Measurements from ENCODE around the gene RNPS1.

DNA sequence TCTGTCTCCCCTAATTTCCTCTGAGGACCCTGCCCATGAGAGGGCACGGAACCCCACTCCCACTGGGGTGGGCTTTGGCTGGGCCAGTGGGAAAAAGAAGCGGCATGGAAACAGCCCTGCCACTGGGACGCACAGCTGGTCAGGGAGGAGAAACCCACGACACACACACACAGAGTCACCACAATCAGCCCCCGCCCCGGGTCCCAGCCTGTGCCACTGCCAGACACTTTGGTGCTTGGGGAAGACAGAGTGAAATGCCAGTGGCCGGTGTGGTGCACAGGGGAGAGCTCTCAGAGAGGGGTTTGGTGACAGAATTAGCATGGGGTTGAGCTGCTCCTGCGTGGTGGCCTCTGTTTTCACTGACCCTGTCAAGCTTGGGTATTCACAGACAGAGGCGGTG is 30.7 kb upstream of the RNPS1 start:
- TF ChIP-seq, protein P1, sequence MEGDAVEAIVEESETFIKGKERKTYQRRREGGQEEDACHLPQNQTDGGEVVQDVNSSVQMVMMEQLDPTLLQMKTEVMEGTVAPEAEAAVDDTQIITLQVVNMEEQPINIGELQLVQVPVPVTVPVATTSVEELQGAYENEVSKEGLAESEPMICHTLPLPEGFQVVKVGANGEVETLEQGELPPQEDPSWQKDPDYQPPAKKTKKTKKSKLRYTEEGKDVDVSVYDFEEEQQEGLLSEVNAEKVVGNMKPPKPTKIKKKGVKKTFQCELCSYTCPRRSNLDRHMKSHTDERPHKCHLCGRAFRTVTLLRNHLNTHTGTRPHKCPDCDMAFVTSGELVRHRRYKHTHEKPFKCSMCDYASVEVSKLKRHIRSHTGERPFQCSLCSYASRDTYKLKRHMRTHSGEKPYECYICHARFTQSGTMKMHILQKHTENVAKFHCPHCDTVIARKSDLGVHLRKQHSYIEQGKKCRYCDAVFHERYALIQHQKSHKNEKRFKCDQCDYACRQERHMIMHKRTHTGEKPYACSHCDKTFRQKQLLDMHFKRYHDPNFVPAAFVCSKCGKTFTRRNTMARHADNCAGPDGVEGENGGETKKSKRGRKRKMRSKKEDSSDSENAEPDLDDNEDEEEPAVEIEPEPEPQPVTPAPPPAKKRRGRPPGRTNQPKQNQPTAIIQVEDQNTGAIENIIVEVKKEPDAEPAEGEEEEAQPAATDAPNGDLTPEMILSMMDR (IDR thresholded peaks at IDR 0.05), result no peak
- no peak for TF ChIP-seq POLR2A (IDR thresholded peaks at IDR 0.05)

Measured in adrenal gland (tissue), 5 donors.